AG09309 (cell line): Measurements from ENCODE around the gene PPIF.

Experiments used
- DNase-seq: peaks from one replicate; pipeline ENCODE4 v3.0.0-alpha.2; 2010; ENCODE audit warnings: low read depth
- H3K4me3 ChIP-seq: 2 replicates; pipeline ENCODE4 v1.5.1; 2011; ENCODE audit warnings: mild to moderate bottlenecking, low read depth, low read length, moderate library complexity; ENCODE audit not compliant: control insufficient read depth
- TF ChIP-seq, protein P1 (sequence below): IDR thresholded peaks from 2 replicates; pipeline ENCODE4 v1.5.1; 2011; ENCODE audit warnings: mild to moderate bottlenecking, low read depth, low read length, inconsistent platforms; ENCODE audit not compliant: insufficient read depth, control insufficient read depth; ENCODE audit errors: missing control alignments

PPIF gene

DNA sequence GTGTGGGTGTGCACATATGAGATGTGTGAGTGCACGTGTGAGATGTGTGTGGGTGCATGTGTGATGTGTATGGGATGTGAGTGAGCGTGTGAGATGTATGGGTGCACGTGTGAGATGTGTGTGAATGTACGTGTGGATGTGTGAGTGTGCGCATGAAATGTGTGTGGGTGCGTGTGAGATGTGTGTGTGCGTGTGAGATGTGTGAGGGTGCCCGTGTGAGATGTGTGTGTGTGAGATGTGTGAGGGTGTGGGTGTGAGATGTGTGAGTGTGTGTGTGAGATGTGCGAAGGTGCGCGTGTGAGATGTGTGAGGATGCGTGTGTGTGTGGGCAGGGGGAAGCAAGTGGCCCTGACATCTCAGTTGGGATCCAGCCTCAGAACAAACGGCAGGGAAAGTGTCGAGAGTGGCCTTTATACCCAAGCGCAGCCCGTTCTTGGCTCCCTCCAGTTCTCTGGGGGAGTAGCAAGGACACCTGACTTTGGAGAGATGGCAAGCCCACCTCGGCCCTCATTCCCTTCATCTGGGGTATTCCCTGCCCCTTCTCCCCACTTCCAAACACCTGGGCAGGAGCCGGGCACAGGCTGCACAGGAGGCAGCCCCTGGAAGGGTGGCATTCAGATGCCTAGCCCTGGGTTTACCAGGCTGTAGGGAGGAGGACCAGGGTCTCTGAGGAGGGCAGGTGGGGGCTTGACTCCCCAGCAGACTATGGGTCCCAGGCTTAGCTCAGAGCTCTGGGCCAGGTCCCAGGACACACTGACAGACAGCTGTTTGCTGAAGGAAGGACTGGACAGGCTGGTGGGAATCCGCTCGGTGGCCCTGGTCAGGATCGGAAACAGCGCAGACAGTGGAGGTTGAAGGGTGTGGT, 31.6 kb downstream of the PPIF start:
- TF ChIP-seq, protein P1, sequence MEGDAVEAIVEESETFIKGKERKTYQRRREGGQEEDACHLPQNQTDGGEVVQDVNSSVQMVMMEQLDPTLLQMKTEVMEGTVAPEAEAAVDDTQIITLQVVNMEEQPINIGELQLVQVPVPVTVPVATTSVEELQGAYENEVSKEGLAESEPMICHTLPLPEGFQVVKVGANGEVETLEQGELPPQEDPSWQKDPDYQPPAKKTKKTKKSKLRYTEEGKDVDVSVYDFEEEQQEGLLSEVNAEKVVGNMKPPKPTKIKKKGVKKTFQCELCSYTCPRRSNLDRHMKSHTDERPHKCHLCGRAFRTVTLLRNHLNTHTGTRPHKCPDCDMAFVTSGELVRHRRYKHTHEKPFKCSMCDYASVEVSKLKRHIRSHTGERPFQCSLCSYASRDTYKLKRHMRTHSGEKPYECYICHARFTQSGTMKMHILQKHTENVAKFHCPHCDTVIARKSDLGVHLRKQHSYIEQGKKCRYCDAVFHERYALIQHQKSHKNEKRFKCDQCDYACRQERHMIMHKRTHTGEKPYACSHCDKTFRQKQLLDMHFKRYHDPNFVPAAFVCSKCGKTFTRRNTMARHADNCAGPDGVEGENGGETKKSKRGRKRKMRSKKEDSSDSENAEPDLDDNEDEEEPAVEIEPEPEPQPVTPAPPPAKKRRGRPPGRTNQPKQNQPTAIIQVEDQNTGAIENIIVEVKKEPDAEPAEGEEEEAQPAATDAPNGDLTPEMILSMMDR = no peak
- H3K4me3 ChIP-seq = no peak overlapping the region
- DNase-seq = no peak

DNA sequence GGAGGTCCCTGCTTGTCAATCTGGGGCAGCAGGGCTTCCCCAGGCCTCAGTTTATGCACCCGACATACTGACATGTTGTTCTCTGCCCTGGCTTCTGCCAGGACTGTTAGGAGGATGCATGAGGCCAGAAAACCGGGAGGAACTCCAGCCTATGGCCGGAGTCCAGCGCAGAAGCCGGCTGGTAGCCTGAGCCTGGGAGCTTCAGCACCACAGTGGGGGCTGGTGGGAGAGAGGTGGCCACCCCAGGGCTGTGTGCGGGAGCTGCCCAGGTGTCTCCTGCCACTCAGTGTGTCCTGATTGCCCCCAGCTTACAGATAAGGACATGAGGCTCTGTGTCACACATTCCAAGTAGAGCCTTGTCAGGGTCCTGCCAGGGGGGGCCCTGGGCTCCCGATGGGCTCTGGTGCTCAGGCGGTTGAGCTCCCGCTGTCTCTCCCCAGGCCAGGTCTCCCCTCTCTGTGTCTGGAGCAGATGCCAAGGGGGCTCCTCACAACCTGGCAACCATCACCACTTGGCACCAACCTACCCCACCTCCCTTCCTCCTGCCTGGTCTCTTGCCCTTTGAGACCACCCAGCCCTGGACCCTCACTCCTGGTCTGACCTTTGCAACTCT, 32.3 kb downstream of the PPIF start:
- DNase-seq = no peak
- H3K4me3 ChIP-seq = no peak overlapping the region
- TF ChIP-seq, protein P1 = no peak

DNA sequence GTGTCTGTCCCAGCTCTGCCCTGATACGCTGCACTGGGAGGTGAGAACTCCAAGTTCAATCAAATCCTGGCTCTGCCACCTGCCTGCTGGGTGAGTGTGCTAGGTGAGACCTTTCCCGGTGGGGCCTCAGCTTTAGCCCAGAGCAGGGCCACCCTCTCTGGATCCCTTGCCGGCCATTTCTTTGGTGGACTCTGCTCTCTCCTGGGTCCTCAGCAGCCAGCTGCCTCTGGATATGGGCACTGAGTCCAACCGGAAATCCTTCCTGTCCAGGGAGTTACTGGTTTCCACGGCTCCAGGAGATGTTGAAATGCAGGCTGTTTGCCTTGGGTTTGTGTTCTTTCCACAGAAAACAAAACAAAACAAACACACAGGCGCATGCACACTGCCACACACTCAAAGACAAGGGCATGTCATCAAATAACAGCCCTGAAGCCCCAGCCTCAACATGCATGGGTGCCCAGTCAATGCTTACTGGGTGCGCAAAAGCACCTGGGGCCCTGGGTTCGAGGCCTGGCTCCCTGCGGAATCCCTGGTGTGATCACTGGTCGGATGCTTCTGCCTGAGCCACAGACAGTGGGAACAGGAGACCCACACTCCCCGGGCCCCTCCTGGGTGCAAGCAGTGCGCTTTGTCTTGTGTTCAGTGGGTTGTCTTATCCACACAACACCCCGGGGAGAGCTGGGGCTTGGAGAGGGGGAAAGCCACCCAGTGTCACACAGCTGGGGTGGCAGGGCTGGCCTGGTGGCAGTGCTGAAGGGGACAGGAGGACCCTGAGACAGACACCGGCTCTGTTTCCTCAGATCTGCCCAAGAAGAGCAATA, 33.1 kb downstream of the PPIF start:
- H3K4me3 ChIP-seq = no peak overlapping the region
- no peak for DNase-seq
- TF ChIP-seq, protein P1 = no peak

DNA sequence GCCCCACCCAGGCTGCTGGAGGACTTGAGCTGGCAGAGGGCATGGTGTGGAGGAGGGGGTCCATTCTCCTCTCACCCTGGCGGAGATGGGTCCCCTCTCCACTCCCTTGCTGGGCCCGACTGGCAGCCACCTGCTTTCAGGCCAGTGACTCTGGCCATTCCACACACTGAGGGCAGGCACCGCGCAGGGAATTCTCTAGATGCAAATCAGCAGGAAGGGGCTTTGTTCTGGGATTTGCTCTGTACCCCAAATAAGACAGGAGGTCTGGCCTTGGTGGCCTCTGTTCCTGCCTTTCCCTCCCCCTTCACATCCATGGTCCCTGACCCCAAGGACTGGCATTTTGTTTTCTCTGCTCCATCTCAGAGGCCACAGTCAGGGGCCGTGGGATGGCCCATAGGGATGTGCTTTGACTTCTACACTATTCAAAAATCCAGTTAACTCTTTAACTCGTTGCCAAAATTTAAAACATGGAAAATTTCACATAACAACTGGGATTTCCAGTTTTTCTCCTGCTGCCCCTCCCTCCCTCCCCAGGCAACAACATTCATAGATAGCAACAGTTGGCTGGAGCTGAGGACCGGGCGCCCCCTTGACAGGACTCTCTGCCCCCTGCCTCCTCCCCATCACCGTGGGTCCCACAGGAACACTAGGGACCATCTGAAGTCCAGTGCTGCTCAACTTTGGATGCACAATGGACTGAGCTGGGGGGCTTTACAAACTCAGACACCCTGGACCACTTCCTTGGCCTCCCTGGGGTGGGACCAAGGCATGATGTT, 33.9 kb downstream of the PPIF start:
- TF ChIP-seq, protein P1 = no peak

DNA sequence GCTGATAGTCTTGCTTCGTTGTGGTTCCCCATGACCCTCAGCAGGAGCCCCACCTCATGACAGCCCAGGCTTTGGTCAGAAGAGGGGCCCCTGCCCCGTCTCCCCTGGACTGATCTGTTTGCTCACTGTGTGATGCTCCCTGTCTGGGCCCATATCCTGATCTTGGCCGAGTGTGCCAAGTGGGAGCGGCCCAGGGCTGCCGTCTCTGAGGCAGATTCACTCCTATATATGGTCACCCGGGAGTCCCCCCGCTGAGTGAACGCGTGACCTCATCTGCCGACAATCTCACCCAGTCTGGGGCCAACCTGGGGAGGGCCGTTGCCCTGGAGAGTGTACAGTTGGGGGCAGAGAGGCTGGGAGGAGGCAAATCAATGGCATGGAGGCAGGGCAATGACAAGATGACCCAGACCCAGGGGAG, 34.5 kb downstream of the PPIF start:
- DNase-seq = peak; percentile 58
- TF ChIP-seq, protein P1 = no peak

More for the DNA sequence above, 33.9 kb downstream of the PPIF start:
- no peak for DNase-seq
- no peak overlapping the region for H3K4me3 ChIP-seq

DNA sequence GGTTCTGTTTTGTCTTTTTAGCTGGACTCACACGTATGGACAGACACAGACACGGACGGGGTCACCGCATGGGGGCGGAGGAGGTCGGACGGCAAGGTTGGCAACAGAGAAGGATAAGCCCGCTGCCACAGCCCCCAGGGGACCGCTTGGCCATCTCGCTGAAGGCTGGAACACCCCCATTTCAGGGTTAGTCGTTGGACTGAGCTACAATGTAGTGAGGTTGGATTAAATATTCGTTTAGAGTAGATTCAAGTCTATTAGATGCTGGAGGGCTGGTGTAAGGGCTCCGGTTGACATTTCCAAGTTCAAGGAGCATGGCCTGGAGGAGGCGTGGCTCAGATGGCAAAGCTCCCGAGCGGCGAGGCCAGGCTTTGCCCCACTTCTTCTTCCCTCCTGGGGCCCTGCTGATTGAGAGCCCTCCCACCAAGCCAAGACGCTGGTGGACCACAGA, 35.2 kb downstream of the PPIF start:
- H3K4me3 ChIP-seq = no peak overlapping the region
- TF ChIP-seq, protein P1 = no peak
- no peak for DNase-seq

More for the DNA sequence above, 34.5 kb downstream of the PPIF start:
- H3K4me3 ChIP-seq = no peak overlapping the region
